Gastroesophageal sphincter (tissue), 3 donors: ENCODE data around the gene ETNPPL.

Source experiments
- EP300 ChIP-seq: sonication (generic); formaldehyde crosslinking; IDR thresholded peaks from one replicate; pipeline ENCODE4 v1.6.1; 2017; ENCODE audit warnings: antibody characterized with exemption, mild to moderate bottlenecking
- POLR2A ChIP-seq, 2 donors: fragments of 450-650 bp; IDR thresholded peaks; one replicate each; pipeline ENCODE4 v1.6.1; 2017; ENCODE audit warnings: antibody characterized with exemption in 2 of 2, mild to moderate bottlenecking in 2 of 2, moderate library complexity in 1 of 2
- TF ChIP-seq, protein P1 (sequence below), 4 experiments: fragments of 200-600 bp in 2 of 4; fragments of 450-650 bp in 2 of 4; sonication (generic) in 1 of 4; IDR thresholded peaks; one replicate each; pipeline ENCODE4 v1.5.1; 2017 to 2019; ENCODE audit warnings: antibody characterized with exemption in 4 of 4, mild to moderate bottlenecking in 2 of 4, moderate library complexity in 2 of 4

DNA sequence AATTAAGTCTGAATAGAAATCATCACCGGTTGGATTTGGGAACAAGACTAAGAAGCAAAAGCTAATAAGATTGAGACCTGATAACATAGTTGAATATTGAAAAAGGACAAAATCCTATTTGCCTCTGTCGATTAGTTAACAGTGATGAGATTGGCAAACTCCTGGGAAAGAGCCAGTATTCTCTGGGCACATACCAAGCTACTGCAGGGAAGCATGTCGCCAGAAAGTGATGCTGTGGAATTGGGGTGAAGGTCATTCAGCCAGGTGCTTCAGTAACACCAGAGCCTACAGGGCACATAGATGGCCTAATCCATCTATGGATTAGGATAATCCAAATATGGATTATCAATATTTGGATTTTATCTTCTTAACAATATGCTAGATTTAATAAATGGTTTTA is 68.4 kb downstream of the ETNPPL start:
- TF ChIP-seq EP300 (no peak), POLR2A (IDR thresholded peaks at IDR 0.05) (no peak)
- TF ChIP-seq, protein P1, sequence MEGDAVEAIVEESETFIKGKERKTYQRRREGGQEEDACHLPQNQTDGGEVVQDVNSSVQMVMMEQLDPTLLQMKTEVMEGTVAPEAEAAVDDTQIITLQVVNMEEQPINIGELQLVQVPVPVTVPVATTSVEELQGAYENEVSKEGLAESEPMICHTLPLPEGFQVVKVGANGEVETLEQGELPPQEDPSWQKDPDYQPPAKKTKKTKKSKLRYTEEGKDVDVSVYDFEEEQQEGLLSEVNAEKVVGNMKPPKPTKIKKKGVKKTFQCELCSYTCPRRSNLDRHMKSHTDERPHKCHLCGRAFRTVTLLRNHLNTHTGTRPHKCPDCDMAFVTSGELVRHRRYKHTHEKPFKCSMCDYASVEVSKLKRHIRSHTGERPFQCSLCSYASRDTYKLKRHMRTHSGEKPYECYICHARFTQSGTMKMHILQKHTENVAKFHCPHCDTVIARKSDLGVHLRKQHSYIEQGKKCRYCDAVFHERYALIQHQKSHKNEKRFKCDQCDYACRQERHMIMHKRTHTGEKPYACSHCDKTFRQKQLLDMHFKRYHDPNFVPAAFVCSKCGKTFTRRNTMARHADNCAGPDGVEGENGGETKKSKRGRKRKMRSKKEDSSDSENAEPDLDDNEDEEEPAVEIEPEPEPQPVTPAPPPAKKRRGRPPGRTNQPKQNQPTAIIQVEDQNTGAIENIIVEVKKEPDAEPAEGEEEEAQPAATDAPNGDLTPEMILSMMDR (IDR thresholded peaks at IDR 0.05), result no peak
